SK-N-SH treated with all-trans-retinoic acid at 6 μM for 48 hours (cell line): ENCODE data around the gene ACO1.

ENCODE experiments used
- ATAC-seq: fragments of 200-7000 bp; cut with Tn5 transposase; 3 replicates; pipeline ENCODE4 v1.9.1; 2020; ENCODE audit warnings: mild to moderate bottlenecking, moderate library complexity
- ARNTL ChIP-seq: fragments of 450-650 bp; formaldehyde crosslinking; IDR thresholded peaks from 2 replicates; pipeline ENCODE4 v1.5.0; 2020; ENCODE audit warnings: low read depth, mild to moderate bottlenecking, moderate library complexity, borderline replicate concordance
- CSDC2 ChIP-seq: fragments of 250-450 bp; sonication (Bioruptor Pico); IDR thresholded peaks from 2 replicates; pipeline ENCODE4 v1.5.0; 2020; ENCODE audit warnings: mild to moderate bottlenecking, moderate library complexity
- ESRRG ChIP-seq: fragments of 250-450 bp; sonication (Bioruptor Pico); IDR thresholded peaks from 2 replicates; pipeline ENCODE4 v1.6.1; 2021; ENCODE audit warnings: mild to moderate bottlenecking
- GLIS3 ChIP-seq: fragments of 250-450 bp; sonication (Bioruptor Pico); IDR thresholded peaks from 2 replicates; pipeline ENCODE4 v1.5.0; 2020; ENCODE audit warnings: mild to moderate bottlenecking, moderate library complexity
- OSR1 ChIP-seq: fragments of 250-450 bp; sonication (Bioruptor Pico); IDR thresholded peaks from 2 replicates; pipeline ENCODE4 v1.8.0; 2022; ENCODE audit warnings: moderate library complexity, mild to moderate bottlenecking, inconsistent platforms
- POU6F1 ChIP-seq: fragments of 250-450 bp; sonication (Bioruptor Pico); IDR thresholded peaks from 2 replicates; pipeline ENCODE4 v1.8.0; 2021; ENCODE audit warnings: low read depth, mild to moderate bottlenecking, moderate library complexity, borderline replicate concordance
- PPARA ChIP-seq: fragments of 250-450 bp; sonication (Bioruptor Pico); IDR thresholded peaks from 2 replicates; pipeline ENCODE4 v1.5.0; 2020; ENCODE audit warnings: mild to moderate bottlenecking, borderline replicate concordance
- SNAI2 ChIP-seq: fragments of 250-450 bp; sonication (Bioruptor Pico); IDR thresholded peaks from 2 replicates; pipeline ENCODE4 v1.5.0; 2020; ENCODE audit warnings: mild to moderate bottlenecking, moderate library complexity
- TOX ChIP-seq: fragments of 250-450 bp; sonication (Bioruptor Pico); IDR thresholded peaks from 2 replicates; pipeline ENCODE4 v1.8.0; 2021; ENCODE audit warnings: mild to moderate bottlenecking, moderate library complexity, borderline replicate concordance
- TSHZ2 ChIP-seq: fragments of 250-450 bp; sonication (Bioruptor Pico); IDR thresholded peaks from 2 replicates; pipeline ENCODE4 v1.5.0; 2020; ENCODE audit warnings: mild to moderate bottlenecking, moderate library complexity
- ZC3H10 ChIP-seq: fragments of 250-450 bp; sonication (Bioruptor Pico); IDR thresholded peaks from 2 replicates; pipeline ENCODE4 v1.5.1; 2021; ENCODE audit warnings: mild to moderate bottlenecking, moderate library complexity
- ZFP3 ChIP-seq: fragments of 250-450 bp; sonication (Bioruptor Pico); IDR thresholded peaks from 2 replicates; pipeline ENCODE4 v1.5.0; 2020; ENCODE audit warnings: mild to moderate bottlenecking, moderate library complexity
- ZFP30 ChIP-seq: fragments of 450-650 bp; formaldehyde crosslinking; IDR thresholded peaks from 2 replicates; pipeline ENCODE4 v1.5.0; 2022; ENCODE audit warnings: mild to moderate bottlenecking, moderate library complexity
- ZNF565 ChIP-seq: fragments of 450-650 bp; formaldehyde crosslinking; conservative IDR thresholded peaks from 2 replicates; pipeline ENCODE4 v1.5.0; 2020; ENCODE audit warnings: low read depth, mild to moderate bottlenecking, moderate library complexity
- ZNF70 ChIP-seq: fragments of 450-650 bp; formaldehyde crosslinking; IDR thresholded peaks from 2 replicates; pipeline ENCODE4 v1.5.0; 2020; ENCODE audit warnings: mild to moderate bottlenecking, moderate library complexity
- TF ChIP-seq, protein P1 (sequence below): fragments of 250-450 bp; sonication (Bioruptor Pico); IDR thresholded peaks from 2 replicates; pipeline ENCODE4 v1.5.1; 2021; ENCODE audit warnings: mild to moderate bottlenecking, moderate library complexity

Gene ACO1

DNA sequence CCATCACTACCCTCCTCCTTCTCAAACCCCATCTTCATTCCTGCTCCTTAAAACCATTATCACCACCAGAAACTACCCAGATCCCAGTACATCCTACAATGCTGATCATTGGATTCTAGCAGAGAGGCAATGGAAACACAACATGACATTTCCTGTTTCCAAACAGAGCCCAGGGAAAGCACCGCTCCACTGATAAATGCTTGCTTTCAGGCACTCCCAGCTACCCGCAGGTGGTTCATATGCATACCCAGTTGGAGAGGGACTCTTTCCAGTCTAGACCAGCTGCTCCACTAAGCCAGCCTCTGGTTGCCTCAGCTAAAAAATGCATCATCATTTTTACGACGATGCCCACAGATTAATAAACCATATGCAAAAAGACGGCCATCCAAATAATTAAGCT lies 39.2 kb upstream of the ACO1 start (continued):
- no peak for TF ChIP-seq TSHZ2 (CRISPR knock-in tag)
- no peak for TF ChIP-seq ZC3H10 (CRISPR knock-in tag)
- TF ChIP-seq ZFP3 (CRISPR knock-in tag), result no peak
- TF ChIP-seq SNAI2 (CRISPR knock-in tag), result no peak
- TF ChIP-seq TOX (CRISPR knock-in tag), result no peak
- no peak for TF ChIP-seq ARNTL (CRISPR knock-in tag)

DNA sequence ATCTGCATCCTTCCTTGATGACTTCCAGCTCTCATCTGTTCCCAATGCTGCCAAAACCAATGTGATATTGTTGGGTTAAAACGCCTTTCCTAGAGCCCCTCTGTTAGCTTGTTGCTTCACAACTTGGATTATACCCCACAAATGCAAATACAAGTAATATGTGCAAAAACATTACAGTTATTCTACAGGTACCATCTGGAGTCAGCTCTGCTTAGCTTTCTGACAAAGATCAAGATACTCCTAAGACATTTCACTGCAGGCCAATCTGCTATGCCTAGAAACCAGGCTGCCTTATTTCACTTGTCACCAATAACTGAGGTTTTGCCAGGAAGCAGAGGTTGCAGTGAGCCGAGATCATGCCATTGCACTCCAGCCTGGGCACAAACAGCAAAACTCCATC lies 36.9 kb upstream of the ACO1 start:
- no peak for TF ChIP-seq PPARA (CRISPR knock-in tag)
- TF ChIP-seq TSHZ2 (CRISPR knock-in tag), result no peak
- no peak for TF ChIP-seq ZNF70
- TF ChIP-seq OSR1 (CRISPR knock-in tag), result no peak
- TF ChIP-seq POU6F1 (CRISPR knock-in tag), result no peak
- TF ChIP-seq CSDC2 (CRISPR knock-in tag), result no peak
- TF ChIP-seq ESRRG (CRISPR knock-in tag), result no peak
- no peak for TF ChIP-seq ZFP30 (CRISPR knock-in tag)
- no peak for TF ChIP-seq ZC3H10 (CRISPR knock-in tag)
- ATAC-seq, result no peak

DNA sequence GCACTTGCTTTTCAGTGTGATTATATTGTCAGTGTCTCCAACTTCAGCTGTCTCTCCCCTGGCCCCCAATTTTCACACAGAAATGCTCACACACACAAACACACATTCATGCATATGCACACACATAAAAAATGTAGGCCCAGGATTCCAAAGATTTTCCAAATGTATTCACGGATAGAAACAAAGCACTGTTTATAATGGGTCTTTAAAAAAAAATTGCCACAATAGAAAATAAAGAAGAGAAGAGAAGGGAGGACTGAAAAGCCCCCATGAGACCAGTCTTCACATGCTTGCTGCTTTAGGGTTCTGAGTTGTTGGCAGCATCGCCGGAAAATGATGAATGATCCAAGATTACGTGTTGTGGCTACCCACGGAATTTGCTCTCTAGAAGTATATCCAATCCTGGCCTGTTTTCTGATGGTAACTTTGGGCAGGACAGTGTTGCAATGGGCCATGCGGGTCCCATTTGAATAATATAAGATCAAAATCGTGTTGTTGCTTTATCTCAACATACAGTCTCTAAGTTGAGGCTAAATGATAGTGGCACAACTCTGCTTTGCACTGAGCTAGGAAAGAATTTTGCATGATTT lies 36.2 kb upstream of the ACO1 start:
- no peak for TF ChIP-seq ESRRG (CRISPR knock-in tag)
- TF ChIP-seq TSHZ2 (CRISPR knock-in tag), result no peak
- no peak for TF ChIP-seq SNAI2 (CRISPR knock-in tag)
- no peak for TF ChIP-seq OSR1 (CRISPR knock-in tag)
- no peak for TF ChIP-seq GLIS3 (CRISPR knock-in tag)
- no peak for TF ChIP-seq ZFP3 (CRISPR knock-in tag)
- TF ChIP-seq, protein P1, sequence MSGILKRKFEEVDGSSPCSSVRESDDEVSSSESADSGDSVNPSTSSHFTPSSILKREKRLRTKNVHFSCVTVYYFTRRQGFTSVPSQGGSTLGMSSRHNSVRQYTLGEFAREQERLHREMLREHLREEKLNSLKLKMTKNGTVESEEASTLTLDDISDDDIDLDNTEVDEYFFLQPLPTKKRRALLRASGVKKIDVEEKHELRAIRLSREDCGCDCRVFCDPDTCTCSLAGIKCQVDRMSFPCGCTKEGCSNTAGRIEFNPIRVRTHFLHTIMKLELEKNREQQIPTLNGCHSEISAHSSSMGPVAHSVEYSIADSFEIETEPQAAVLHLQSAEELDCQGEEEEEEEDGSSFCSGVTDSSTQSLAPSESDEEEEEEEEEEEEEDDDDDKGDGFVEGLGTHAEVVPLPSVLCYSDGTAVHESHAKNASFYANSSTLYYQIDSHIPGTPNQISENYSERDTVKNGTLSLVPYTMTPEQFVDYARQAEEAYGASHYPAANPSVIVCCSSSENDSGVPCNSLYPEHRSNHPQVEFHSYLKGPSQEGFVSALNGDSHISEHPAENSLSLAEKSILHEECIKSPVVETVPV (CRISPR knock-in tag), result no peak
- TF ChIP-seq ZNF565, result no peak
- ATAC-seq, result no peak
